Measurements from ENCODE around the gene ZFP36.
"Not testable (repeated sequence)": the region's sequence is repeated elsewhere in the genome, so short reads cannot be mapped to it uniquely, and the experiment has no call there.

The ZFP36 gene

DNA sequence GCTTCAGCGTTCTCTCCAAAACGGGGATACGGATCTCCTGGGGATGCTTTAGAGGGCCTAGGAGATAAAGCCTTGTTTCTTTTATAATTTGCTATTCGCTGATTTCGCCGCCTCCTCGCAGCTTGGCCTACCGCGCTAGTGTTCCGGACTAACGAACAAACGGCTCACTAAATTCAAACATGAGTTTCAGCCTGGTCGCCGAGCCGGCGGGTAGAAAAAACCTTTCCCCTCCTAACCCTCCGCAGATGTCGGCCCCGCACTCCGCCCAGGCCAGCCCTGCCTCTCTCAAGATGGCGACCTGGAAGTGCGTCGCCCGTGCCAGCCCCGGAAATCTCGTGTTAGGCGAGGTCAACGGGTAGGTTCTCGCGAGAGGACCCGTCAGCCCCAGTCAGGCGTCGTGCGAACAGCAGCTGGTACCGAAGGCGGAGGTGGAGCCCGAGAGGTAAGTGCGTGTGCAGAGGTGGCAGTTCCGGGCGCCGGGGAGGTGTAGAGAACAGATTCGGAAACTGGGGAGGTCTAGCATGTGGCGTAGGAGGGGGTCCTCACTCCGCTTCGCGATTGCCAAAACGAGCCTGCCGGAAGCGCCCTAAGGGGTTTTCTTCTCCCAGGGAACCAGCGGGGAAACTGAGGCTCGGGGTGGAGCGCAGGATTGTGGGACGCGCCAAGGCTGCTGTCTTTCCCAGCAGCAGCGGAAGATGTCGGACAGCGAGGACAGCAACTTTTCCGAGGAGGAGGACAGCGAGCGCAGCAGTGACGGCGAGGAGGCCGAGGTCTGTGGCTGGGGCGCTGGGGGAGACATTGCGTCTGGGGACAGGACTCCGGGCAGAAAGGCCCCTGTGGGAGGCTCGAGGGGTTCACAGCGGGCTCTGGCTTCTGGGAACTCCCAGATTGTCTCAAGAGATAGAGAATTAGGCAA is 38.8 kb downstream of the ZFP36 start, which contains the start of gene SUPT5H:
Gene SUPT5H (plus strand): TSS at position 387 of the 916 bp plus-strand sequence. CDS start 309 bp downstream, at position 696.
- DNase-seq (ENCODE audit: low spot score) = peak; percentile 95

DNA sequence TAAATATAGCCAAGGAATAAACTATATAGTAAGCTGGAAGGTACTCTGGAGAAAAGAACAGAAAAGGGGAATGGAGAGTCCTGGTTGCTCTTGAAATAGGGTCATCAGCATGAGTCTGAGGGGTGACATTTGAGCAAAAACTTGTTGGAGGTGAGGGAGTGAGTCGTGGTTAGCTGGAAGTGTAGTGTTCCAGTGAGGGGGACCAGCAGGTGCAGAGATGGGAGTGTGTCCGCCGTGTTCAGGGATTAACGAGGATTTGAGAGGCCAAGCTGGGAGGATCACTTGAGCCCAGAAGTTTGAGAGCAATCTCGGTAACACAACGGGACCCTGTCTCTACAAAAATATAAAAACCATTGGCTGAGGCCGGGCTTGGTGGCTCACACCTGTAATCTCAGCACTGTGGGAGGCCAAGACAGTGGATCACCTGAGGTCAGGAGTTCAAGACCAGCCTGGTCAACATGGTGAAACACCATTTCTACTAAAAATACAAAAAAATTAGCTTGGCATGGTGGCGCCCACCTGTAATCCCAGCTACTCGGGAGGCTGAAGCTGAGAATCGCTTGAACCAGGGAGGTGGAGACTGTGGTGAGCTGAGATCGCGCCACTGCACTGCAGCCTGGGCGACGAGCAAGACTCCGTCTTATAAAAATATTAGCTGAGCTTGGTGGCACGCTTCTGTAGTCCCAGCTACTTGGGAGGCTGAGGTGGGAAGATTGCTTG is 39.9 kb downstream of the ZFP36 start:
- no peak for DNase-seq (ENCODE audit: low spot score)

DNA sequence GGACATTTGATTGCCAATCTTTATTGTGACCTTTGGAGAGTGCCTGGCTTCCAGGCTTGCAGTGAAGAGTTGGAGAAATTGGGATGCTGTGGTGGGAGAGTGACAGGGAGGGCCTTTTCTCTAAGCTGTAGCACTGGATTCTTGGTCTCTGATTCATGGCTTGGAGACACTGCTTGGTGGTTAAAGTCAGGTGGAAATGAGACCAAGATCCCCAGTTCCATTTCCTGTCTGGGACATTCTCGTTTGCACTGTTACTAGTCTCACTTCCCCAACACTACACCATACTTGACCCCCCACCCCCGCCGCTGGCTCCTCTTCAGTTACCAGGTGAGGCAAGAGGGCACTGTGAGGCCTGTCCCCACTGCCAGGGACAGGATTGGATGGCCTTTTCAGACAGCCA is 41.6 kb downstream of the ZFP36 start:
- DNase-seq (ENCODE audit: low spot score) = no peak

DNA sequence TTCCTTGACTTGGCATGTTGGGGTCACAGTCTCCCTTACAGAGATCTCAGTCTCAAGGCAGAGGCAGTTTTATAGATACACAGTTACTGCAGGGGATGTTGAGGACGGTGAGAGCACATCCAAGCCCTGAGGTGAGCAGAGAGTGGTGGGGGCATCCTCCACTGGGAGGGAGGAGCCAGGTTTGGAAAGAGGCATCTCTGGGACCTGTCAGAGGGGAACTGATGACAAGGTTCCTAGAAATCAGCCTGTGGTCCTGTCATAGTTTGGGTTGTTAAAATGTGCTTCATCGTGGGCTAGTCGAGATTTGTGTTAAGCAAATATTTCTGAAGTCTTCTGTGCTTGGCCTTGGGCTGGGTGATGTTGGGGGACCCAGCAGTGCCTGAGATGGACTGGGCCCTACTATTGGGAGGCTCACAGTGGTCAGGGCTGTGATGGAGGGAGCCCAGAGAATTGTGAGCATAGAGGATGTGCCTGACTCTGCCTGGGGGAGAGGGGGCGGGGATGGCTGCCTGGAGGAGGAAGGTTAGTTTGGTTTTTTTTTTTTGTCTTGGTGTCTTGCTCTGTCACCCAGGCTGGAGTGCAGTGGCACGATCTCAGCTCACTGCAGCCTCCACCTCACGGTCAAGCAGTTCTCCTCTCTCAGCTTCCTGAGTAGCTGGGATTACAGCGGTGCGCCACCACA is 42.6 kb downstream of the ZFP36 start:
- no peak for DNase-seq (ENCODE audit: low spot score)

DNA sequence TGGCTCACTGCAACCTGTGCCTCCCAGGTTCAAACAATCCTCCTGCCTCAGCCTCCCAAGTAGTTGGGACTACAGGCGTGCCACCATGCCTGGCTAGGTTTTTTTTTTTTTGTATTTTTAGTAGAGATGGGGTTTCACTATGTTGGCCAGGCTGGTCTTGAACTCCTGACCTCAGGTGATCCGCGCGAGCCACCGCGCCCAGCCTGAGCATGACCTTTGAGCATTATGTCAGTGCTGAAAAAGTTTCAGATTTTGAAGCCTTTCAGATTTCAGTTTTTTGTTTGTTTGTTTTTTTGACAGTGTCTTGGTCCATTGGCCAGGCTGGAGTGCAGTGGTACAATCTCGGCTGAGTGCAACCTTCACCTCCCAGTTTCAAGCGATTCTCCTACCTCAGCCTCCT is 44.6 kb downstream of the ZFP36 start:
- DNase-seq (ENCODE audit: low spot score) = not testable (repeated sequence)

Data from left forelimb (tissue), 1 donor.